GM10266 (cell line): ENCODE data around the gene TMEM150C.
"Not testable (repeated sequence)": the region's sequence is repeated elsewhere in the genome, so short reads cannot be mapped to it uniquely, and the experiment has no call there.

Experiments used
- DNase-seq: peaks from one replicate; pipeline ENCODE4 v3.0.0; 2012; ENCODE audit errors: extremely low spot score
- CTCF ChIP-seq: IDR thresholded peaks from 2 replicates; pipeline ENCODE4 v1.5.1; 2012; ENCODE audit warnings: mild to moderate bottlenecking, low read depth; ENCODE audit not compliant: control insufficient read depth, insufficient read depth; ENCODE audit errors: missing control alignments

The TMEM150C gene

GRCh38 chr4:82553020-82553419, 8.8 kb downstream of the TMEM150C start:
- DNase-seq = no peak
- TF ChIP-seq CTCF = no peak

GRCh38 chr4:82551734-82552133, 10.1 kb downstream of the TMEM150C start:
- DNase-seq = no peak

GRCh38 chr4:82547850-82548249, 13.9 kb downstream of the TMEM150C start:
- not testable (repeated sequence) for DNase-seq

More at GRCh38 chr4:82551734-82552133, 10.1 kb downstream of the TMEM150C start:
- no peak for TF ChIP-seq CTCF

GRCh38 chr4:82543131-82543530, 18.7 kb downstream of the TMEM150C start:
- TF ChIP-seq CTCF = no peak
- no peak for DNase-seq

- no peak for TF ChIP-seq CTCF
- DNase-seq = no peak
These were observed 19.1 kb downstream of the TMEM150C start for GRCh38 chr4:82542642-82543041.

- no peak for DNase-seq
These were observed 32.5 kb downstream of the TMEM150C start for GRCh38 chr4:82529322-82529721.

GRCh38 chr4:82528868-82529267, 32.9 kb downstream of the TMEM150C start:
- TF ChIP-seq CTCF = no peak
- DNase-seq = no peak

More at GRCh38 chr4:82529322-82529721, 32.5 kb downstream of the TMEM150C start:
- no peak for TF ChIP-seq CTCF

- no peak for TF ChIP-seq CTCF
- DNase-seq = no peak
These were observed 33.7 kb downstream of the TMEM150C start for GRCh38 chr4:82528074-82528473.
